ENCODE data around the gene C1QTNF4. TPM values are rescaled to one million over a fixed set of nuclear protein-coding genes. Genes with fewer than 3 reads are reported as not detected.

The C1QTNF4 gene
- total and polyA plus RNA-seq, 2 of the 13 experiments (the other 11 are each of a cell fraction or from before 2014, with no cell fraction given): not detected

DNA sequence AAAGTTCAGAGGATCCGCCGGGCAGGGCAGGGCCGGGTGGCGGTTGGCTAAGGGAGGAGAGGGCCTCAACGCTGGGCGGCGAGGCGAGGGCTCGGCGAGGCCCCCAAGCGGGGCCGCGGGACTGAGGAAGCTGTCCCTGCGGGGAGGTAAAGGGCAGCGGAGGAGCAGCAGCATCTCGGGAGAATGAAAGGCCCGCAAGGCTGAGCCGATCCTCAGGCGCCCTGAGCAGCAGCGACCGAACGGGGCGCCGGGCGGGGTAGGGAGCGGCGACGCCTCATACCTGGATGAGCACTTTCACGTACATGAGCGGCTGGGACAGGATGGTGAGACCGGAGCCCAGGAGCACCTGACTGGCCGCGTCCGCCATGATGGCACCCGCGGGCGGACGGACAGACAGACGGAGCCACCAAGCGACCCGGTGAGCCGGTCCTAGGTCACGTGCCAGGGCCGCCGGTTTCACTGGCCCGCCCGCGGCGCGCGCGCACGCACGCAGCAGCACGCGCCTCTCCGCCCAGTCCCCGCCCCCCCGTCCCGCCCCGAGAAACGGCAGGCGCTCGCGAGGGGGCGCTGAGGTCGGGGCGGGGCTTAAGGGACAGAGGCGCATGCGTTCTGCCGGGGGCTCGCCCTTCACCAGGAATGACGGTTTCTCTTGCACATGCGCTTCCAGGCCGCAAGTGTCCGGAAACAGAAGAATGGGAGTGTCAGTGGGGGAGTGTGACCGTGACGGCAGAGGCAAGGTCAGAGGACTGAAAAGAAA, 48.1 kb upstream of the C1QTNF4 start, which contains the start of gene MTCH2 (continued):
- TF ChIP-seq MBD4 (IDR thresholded peaks at IDR 0.05; ENCODE audit: borderline replicate concordance, low read length) (no peak), ZNF644 (CRISPR knock-in tag; IDR thresholded peaks at IDR 0.05; ENCODE audit: low read depth) (no peak), AGO1 (IDR thresholded peaks at IDR 0.05; ENCODE audit: low read depth, low read length, poor library complexity, severe bottlenecking) (no peak), NCOA2 (CRISPR knock-in tag; IDR thresholded peaks at IDR 0.05) (peak; percentile 34; the same call in 1 of the 2 replicates), STAT5B (CRISPR knock-in tag; IDR thresholded peaks at IDR 0.05) (no peak), LCORL (IDR thresholded peaks at IDR 0.05) (no peak), LCORL (CRISPR knock-in tag; IDR thresholded peaks at IDR 0.05) (peak; percentile 70), ATRX (CRISPR knock-in tag; IDR thresholded peaks at IDR 0.05; ENCODE audit: borderline replicate concordance) (no peak), ZBTB38 (CRISPR knock-in tag; IDR thresholded peaks at IDR 0.05) (no peak), ADNP (CRISPR knock-in tag; IDR thresholded peaks at IDR 0.05) (no peak), ZNF296 (CRISPR knock-in tag; conservative IDR thresholded peaks at IDR 0.05) (peak; percentile 36; the same call in 1 of the 2 replicates), NBN (conservative IDR thresholded peaks at IDR 0.05) (no peak), POLR2AphosphoS5 (IDR thresholded peaks at IDR 0.05; ENCODE audit: low read depth, low read length) (peak; percentile 87), TEAD2 (CRISPR knock-in tag; IDR thresholded peaks at IDR 0.05) (peak; percentile 36; the same call in 1 of the 2 replicates), CREM (IDR thresholded peaks at IDR 0.05) (peak; percentile 42; the same call in 1 of the 2 replicates), CREM (CRISPR knock-in tag; IDR thresholded peaks at IDR 0.05) (no peak), ZNF557 (CRISPR knock-in tag; IDR thresholded peaks at IDR 0.05) (peak; percentile 43; the same call in 1 of the 2 replicates), ZNF720 (CRISPR knock-in tag; IDR thresholded peaks at IDR 0.05) (no peak), EP300 (IDR thresholded peaks at IDR 0.05; ENCODE audit: low read depth in 2 of 2, low read length in 2 of 2) (peak in 1 of 2 experiments; percentile 12; a peak in 2 of 4 replicates), EP300 (CRISPR knock-in tag; IDR thresholded peaks at IDR 0.05; ENCODE audit: borderline replicate concordance) (no peak), SIX4 (CRISPR knock-in tag; IDR thresholded peaks at IDR 0.05) (no peak)
- TF ChIP-seq, protein P1, sequence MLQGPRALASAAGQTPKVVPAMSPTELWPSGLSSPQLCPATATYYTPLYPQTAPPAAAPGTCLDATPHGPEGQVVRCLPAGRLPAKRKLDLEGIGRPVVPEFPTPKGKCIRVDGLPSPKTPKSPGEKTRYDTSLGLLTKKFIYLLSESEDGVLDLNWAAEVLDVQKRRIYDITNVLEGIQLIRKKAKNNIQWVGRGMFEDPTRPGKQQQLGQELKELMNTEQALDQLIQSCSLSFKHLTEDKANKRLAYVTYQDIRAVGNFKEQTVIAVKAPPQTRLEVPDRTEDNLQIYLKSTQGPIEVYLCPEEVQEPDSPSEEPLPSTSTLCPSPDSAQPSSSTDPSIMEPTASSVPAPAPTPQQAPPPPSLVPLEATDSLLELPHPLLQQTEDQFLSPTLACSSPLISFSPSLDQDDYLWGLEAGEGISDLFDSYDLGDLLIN (CRISPR knock-in tag; IDR thresholded peaks at IDR 0.05; ENCODE audit: borderline replicate concordance): 0 out of 2 replicates have a peak, but pooled peaks have one; percentile 76
- TF ChIP-seq, protein P2, sequence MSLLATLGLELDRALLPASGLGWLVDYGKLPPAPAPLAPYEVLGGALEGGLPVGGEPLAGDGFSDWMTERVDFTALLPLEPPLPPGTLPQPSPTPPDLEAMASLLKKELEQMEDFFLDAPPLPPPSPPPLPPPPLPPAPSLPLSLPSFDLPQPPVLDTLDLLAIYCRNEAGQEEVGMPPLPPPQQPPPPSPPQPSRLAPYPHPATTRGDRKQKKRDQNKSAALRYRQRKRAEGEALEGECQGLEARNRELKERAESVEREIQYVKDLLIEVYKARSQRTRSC (CRISPR knock-in tag; IDR thresholded peaks at IDR 0.05; ENCODE audit: low read depth): no peak
- TF ChIP-seq, protein P3, sequence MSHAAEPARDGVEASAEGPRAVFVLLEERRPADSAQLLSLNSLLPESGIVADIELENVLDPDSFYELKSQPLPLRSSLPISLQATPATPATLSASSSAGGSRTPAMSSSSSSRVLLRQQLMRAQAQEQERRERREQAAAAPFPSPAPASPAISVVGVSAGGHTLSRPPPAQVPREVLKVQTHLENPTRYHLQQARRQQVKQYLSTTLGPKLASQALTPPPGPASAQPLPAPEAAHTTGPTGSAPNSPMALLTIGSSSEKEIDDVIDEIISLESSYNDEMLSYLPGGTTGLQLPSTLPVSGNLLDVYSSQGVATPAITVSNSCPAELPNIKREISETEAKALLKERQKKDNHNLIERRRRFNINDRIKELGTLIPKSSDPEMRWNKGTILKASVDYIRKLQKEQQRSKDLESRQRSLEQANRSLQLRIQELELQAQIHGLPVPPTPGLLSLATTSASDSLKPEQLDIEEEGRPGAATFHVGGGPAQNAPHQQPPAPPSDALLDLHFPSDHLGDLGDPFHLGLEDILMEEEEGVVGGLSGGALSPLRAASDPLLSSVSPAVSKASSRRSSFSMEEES (CRISPR knock-in tag; IDR thresholded peaks at IDR 0.05): peak; percentile 87
- TF ChIP-seq, protein P4, sequence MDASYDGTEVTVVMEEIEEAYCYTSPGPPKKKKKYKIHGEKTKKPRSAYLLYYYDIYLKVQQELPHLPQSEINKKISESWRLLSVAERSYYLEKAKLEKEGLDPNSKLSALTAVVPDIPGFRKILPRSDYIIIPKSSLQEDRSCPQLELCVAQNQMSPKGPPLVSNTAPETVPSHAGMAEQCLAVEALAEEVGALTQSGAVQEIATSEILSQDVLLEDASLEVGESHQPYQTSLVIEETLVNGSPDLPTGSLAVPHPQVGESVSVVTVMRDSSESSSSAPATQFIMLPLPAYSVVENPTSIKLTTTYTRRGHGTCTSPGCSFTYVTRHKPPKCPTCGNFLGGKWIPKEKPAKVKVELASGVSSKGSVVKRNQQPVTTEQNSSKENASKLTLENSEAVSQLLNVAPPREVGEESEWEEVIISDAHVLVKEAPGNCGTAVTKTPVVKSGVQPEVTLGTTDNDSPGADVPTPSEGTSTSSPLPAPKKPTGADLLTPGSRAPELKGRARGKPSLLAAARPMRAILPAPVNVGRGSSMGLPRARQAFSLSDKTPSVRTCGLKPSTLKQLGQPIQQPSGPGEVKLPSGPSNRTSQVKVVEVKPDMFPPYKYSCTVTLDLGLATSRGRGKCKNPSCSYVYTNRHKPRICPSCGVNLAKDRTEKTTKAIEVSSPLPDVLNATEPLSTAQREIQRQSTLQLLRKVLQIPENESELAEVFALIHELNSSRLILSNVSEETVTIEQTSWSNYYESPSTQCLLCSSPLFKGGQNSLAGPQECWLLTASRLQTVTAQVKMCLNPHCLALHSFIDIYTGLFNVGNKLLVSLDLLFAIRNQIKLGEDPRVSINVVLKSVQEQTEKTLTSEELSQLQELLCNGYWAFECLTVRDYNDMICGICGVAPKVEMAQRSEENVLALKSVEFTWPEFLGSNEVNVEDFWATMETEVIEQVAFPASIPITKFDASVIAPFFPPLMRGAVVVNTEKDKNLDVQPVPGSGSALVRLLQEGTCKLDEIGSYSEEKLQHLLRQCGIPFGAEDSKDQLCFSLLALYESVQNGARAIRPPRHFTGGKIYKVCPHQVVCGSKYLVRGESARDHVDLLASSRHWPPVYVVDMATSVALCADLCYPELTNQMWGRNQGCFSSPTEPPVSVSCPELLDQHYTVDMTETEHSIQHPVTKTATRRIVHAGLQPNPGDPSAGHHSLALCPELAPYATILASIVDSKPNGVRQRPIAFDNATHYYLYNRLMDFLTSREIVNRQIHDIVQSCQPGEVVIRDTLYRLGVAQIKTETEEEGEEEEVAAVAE (CRISPR knock-in tag; IDR thresholded peaks at IDR 0.05; ENCODE audit: borderline replicate concordance): peak; percentile 84
